SJCRH30 (cell line): ENCODE measurements around the gene MUC15. TPM values are rescaled to one million over a fixed set of nuclear protein-coding genes. Genes with fewer than 3 reads are reported as not detected.
A peak's percentile ranks its signal among the peaks of the same experiment; 100 is the strongest.

Source experiments
- DNase-seq, 2 experiments: peaks; one replicate each; pipeline ENCODE4 v3.0.0-alpha.2; 2015 to 2020
- H3K27ac ChIP-seq: fragments of 250-450 bp; sonication (Bioruptor Pico); 2 replicates; pipeline ENCODE4 v1.5.1; 2020; ENCODE audit warnings: mild to moderate bottlenecking, moderate library complexity
- H3K27me3 ChIP-seq: fragments of 250-450 bp; sonication (Bioruptor Pico); 2 replicates; pipeline ENCODE4 v1.5.1; 2020; ENCODE audit warnings: mild to moderate bottlenecking, moderate library complexity
- H3K36me3 ChIP-seq: fragments of 250-450 bp; sonication (Bioruptor Pico); 2 replicates; pipeline ENCODE4 v1.5.1; 2020; ENCODE audit warnings: mild to moderate bottlenecking, moderate library complexity
- H3K4me1 ChIP-seq: fragments of 250-450 bp; sonication (Bioruptor Pico); 2 replicates; pipeline ENCODE4 v1.5.1; 2020; ENCODE audit warnings: mild to moderate bottlenecking, moderate library complexity
- H3K4me3 ChIP-seq: fragments of 250-450 bp; sonication (Bioruptor Pico); 2 replicates; pipeline ENCODE4 v1.5.1; 2020; ENCODE audit warnings: mild to moderate bottlenecking, moderate library complexity
- H3K9me3 ChIP-seq: fragments of 250-450 bp; sonication (Bioruptor Pico); replicated peaks from 2 replicates; pipeline ENCODE4 v1.5.1; 2020; ENCODE audit warnings: mild to moderate bottlenecking, moderate library complexity
- total RNA-seq: library from RNA; depleted of rRNA; stranded (reverse); fragments of >200 nt; shearing (Covaris generic); gene quantifications from 2 replicates; pipeline ENCODE4 v1.2.3, GENCODE V29; 2014; rRNA removed

Gene MUC15
- total RNA-seq, 1 experiment from 2014 or later = not detected

- DNase-seq = peak in 1 of 2 experiments; percentile 20
- H3K36me3 ChIP-seq = no peaks in the 10 kb centered on the region
These were observed 20.8 kb downstream of the MUC15 start for GRCh38 chr11:26551186-26551801.

GRCh38 chr11:26550022-26550421, 22.0 kb downstream of the MUC15 start:
- Histone ChIP-seq H3K36me3 (no peaks in the 10 kb centered on the region), H3K27me3 (no peaks in the 10 kb centered on the region)
- DNase-seq = no peak

More at GRCh38 chr11:26551186-26551801, 20.8 kb downstream of the MUC15 start:
- Histone ChIP-seq H3K27ac (no peak overlapping the region), H3K9me3 (no peaks in the 10 kb centered on the region; the same call in 1 of the 2 replicates), H3K27me3 (no peaks in the 10 kb centered on the region), H3K4me3 (no peak overlapping the region), H3K4me1 (no peaks in the 10 kb centered on the region)

DNA sequence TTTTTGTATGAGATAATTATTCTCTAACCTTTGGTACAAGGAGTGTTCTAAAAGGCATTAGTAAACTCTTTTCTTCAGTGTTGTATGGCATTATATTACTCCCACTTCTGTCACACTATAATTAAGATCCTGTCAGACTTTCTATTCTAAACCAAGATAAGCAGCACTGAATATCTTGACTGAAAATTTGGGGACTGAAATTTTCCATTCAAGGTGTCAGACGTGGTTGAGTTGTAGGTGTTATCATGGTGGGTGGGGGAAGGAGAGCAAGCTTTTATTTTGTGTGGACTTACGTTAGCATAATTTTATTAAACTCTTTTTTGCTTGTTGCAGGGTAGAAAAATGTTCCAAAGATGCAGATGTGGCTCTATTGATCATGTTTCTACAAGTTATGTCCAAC, 22.9 kb downstream of the MUC15 start:
- no peak for DNase-seq
- Histone ChIP-seq H3K4me3 (no peak overlapping the region), H3K9me3 (no peaks in the 10 kb centered on the region), H3K4me1 (no peaks in the 10 kb centered on the region), H3K27ac (no peak overlapping the region), H3K27me3 (no peaks in the 10 kb centered on the region), H3K36me3 (no peaks in the 10 kb centered on the region)

More at GRCh38 chr11:26550022-26550421, 22.0 kb downstream of the MUC15 start:
- Histone ChIP-seq H3K4me1 (no peaks in the 10 kb centered on the region), H3K4me3 (no peak overlapping the region), H3K27ac (no peak overlapping the region), H3K9me3 (no peaks in the 10 kb centered on the region; the same call in 1 of the 2 replicates)

- Histone ChIP-seq H3K36me3 (no peaks in the 10 kb centered on the region), H3K4me1 (no peaks in the 10 kb centered on the region), H3K4me3 (no peak overlapping the region), H3K27ac (no peak overlapping the region), H3K9me3 (no peaks in the 10 kb centered on the region; the same call in 1 of the 2 replicates), H3K27me3 (no peaks in the 10 kb centered on the region)
- no peak for DNase-seq
These were observed 30.2 kb downstream of the MUC15 start for GRCh38 chr11:26541870-26542269.

DNA sequence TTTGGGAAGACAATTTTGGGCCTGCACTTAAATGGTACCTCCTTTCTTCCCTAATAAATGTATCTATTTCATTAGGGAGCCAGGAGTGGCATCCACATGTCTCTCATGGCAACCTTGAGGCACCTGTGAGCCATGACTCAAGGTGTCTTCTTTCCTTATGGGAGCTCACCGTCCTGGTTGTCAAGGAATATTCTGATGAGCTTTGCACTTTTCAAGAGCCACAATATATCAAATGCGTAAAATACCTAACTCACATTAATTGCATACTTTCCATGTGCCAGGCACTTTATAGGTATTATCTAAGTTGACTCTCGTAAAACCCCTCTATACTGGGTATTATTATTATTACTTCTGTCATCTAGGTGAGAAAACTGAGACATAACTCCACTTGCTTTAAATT, 32.5 kb downstream of the MUC15 start:
- Histone ChIP-seq H3K27ac (no peak overlapping the region), H3K36me3 (no peaks in the 10 kb centered on the region), H3K9me3 (no peaks in the 10 kb centered on the region; the same call in 1 of the 2 replicates), H3K4me3 (no peak overlapping the region), H3K27me3 (no peaks in the 10 kb centered on the region), H3K4me1 (no peaks in the 10 kb centered on the region)
- DNase-seq = no peak

GRCh38 chr11:26537341-26537740, 34.7 kb downstream of the MUC15 start:
- H3K9me3 ChIP-seq = no peaks in the 10 kb centered on the region; the same call in 1 of the 2 replicates

GRCh38 chr11:26527685-26528084, 44.4 kb downstream of the MUC15 start:
- DNase-seq = peak; percentile 4 to 20
- Histone ChIP-seq H3K27me3 (no peaks in the 10 kb centered on the region), H3K27ac (no peak overlapping the region), H3K4me3 (no peak overlapping the region), H3K9me3 (no peaks in the 10 kb centered on the region), H3K4me1 (peaks cover 6% of the 10 kb centered on the region; the same call in 1 of the 2 replicates), H3K36me3 (no peaks in the 10 kb centered on the region)

More at GRCh38 chr11:26537341-26537740, 34.7 kb downstream of the MUC15 start:
- no peak for DNase-seq
- no peak overlapping the region for H3K4me3 ChIP-seq
- H3K27ac ChIP-seq = no peak overlapping the region
- H3K36me3 ChIP-seq = no peaks in the 10 kb centered on the region
- H3K4me1 ChIP-seq = no peaks in the 10 kb centered on the region
- no peaks in the 10 kb centered on the region for H3K27me3 ChIP-seq

GRCh38 chr11:26522912-26523610, 49.0 kb downstream of the MUC15 start:
- peak in 1 of 2 experiments; percentile 42 for DNase-seq
- Histone ChIP-seq H3K4me1 (peaks cover 13% of the 10 kb centered on the region; the same call in 1 of the 2 replicates), H3K27ac (no peak overlapping the region), H3K27me3 (no peaks in the 10 kb centered on the region; the same call in 1 of the 2 replicates), H3K4me3 (no peak overlapping the region), H3K9me3 (no peaks in the 10 kb centered on the region), H3K36me3 (no peaks in the 10 kb centered on the region)

DNA sequence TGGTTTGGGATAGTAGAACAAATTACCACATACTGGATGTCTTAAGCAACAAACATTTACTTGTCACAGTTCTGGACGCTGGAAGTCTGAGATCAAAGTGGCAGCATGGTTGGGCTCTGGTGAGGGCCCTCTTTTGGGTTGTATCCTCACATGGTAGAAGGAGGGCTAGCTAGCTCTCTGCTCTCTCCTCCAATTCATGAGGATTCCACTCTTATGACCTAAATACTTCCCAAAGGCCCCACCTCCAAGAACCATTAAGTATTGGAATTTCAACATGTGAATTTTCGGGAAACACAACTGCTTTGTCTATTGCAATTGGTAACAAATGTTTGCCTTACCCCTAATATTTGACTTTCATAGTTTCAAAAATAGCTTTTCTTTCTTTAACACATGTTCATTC, 52.6 kb downstream of the MUC15 start:
- Histone ChIP-seq H3K27me3 (no peaks in the 10 kb centered on the region; the same call in 1 of the 2 replicates), H3K4me3 (no peak overlapping the region), H3K4me1 (peaks cover 7% of the 10 kb centered on the region; the same call in 1 of the 2 replicates), H3K36me3 (no peaks in the 10 kb centered on the region), H3K9me3 (no peaks in the 10 kb centered on the region), H3K27ac (no peak overlapping the region)
- no peak for DNase-seq

- no peaks in the 10 kb centered on the region for H3K36me3 ChIP-seq
- H3K27me3 ChIP-seq = no peaks in the 10 kb centered on the region
- H3K4me1 ChIP-seq = no peaks in the 10 kb centered on the region
- H3K9me3 ChIP-seq = no peaks in the 10 kb centered on the region
- H3K27ac ChIP-seq = no peak overlapping the region
- DNase-seq = no peak
- no peak overlapping the region for H3K4me3 ChIP-seq
These were observed 59.9 kb downstream of the MUC15 start for GRCh38 chr11:26512196-26512595.

DNA sequence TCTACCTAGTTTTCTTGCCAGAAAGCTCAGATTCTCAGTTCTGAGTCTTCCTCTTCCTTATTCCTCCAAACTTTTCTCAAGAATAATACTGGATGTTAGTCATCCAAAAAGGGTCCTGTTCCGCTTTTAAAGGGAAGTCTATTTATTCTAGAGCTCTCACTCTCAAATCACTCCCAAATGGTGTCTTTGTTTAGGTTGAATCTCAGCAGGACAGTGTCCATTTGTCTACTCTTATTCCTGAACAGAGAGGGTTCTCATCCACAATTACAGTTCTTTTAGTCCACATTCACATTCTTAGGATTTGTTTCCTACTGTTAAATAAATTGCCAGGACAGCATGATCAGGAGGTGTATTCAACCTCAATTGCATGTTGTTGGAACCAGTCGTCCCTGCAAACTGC, 61.3 kb downstream of the MUC15 start:
- Histone ChIP-seq H3K4me1 (no peaks in the 10 kb centered on the region), H3K27ac (no peak overlapping the region), H3K9me3 (no peaks in the 10 kb centered on the region), H3K4me3 (no peak overlapping the region), H3K36me3 (no peaks in the 10 kb centered on the region), H3K27me3 (no peaks in the 10 kb centered on the region)
- DNase-seq = no peak

GRCh38 chr11:26510164-26510563, 61.9 kb downstream of the MUC15 start:
- no peak overlapping the region for H3K4me3 ChIP-seq
- H3K36me3 ChIP-seq = no peaks in the 10 kb centered on the region
- no peak for DNase-seq
- no peaks in the 10 kb centered on the region for H3K4me1 ChIP-seq
- H3K27me3 ChIP-seq = no peaks in the 10 kb centered on the region
- no peaks in the 10 kb centered on the region for H3K9me3 ChIP-seq
- H3K27ac ChIP-seq = no peak overlapping the region

Other genes with a start within 250 kb of the MUC15 start
- 0.12 and 0.56 TPM in 2 replicates for gene ANO3, start 240.1 kb downstream of the MUC15 start, total RNA-seq
- 0.05 and 0.10 TPM in 2 replicates for gene SLC5A12, start 149.8 kb upstream of the MUC15 start, total RNA-seq